HG02970 (cell line): ENCODE data around the gene ZNF701.
"Not testable (repeated sequence)": the region's sequence is repeated elsewhere in the genome, so short reads cannot be mapped to it uniquely, and the experiment has no call there.

Source experiments
- ATAC-seq: cut with Tn5 transposase; IDR thresholded peaks from one replicate; pipeline ENCODE4 v1.9.1; 2021; ENCODE audit warnings: mild to moderate bottlenecking, moderate library complexity, moderate number of reproducible peaks; ENCODE audit not compliant: unreplicated experiment, low FRiP score

Gene ZNF701

GRCh38 chr19:52561611-52562010 lies 8.5 kb upstream of the ZNF701 start:
- ATAC-seq: not testable (repeated sequence)

- no peak for ATAC-seq
Observed at GRCh38 chr19:52566121-52566520, 4.0 kb upstream of the ZNF701 start.

GRCh38 chr19:52566588-52566987 lies 3.5 kb upstream of the ZNF701 start:
- no peak for ATAC-seq

- no peak for ATAC-seq
Observed at GRCh38 chr19:52567921-52568320, 2.2 kb upstream of the ZNF701 start.

- not testable (repeated sequence) for ATAC-seq
Observed at GRCh38 chr19:52569638-52569999, 468 bp upstream of the ZNF701 start.

- no peak for ATAC-seq
Observed at GRCh38 chr19:52584736-52585440, 14.8 kb downstream of the ZNF701 start.

GRCh38 chr19:52585604-52586003 lies 15.5 kb downstream of the ZNF701 start:
- no peak for ATAC-seq

- ATAC-seq: no peak
Observed at GRCh38 chr19:52590728-52591127, 20.6 kb downstream of the ZNF701 start.

GRCh38 chr19:52592301-52592700 lies 22.2 kb downstream of the ZNF701 start:
- no peak for ATAC-seq

GRCh38 chr19:52593441-52593840 lies 23.4 kb downstream of the ZNF701 start:
- not testable (repeated sequence) for ATAC-seq

GRCh38 chr19:52599241-52599640 lies 29.2 kb downstream of the ZNF701 start:
- no peak for ATAC-seq

- ATAC-seq: no peak
Observed at GRCh38 chr19:52600639-52601024, 30.5 kb downstream of the ZNF701 start.

- peak; percentile 89 for ATAC-seq
Observed at GRCh38 chr19:52601025-52601973, 31.2 kb downstream of the ZNF701 start.

GRCh38 chr19:52601974-52602366 lies 31.9 kb downstream of the ZNF701 start:
- not testable (repeated sequence) for ATAC-seq

- no peak for ATAC-seq
Observed at GRCh38 chr19:52602941-52603340, 32.9 kb downstream of the ZNF701 start.

- no peak for ATAC-seq
Observed at GRCh38 chr19:52603558-52604207, 33.6 kb downstream of the ZNF701 start.

- ATAC-seq: no peak
Observed at GRCh38 chr19:52613299-52613906, 43.3 kb downstream of the ZNF701 start.

- no peak for ATAC-seq
Observed at GRCh38 chr19:52621376-52621775, 51.3 kb downstream of the ZNF701 start.

- no peak for ATAC-seq
Observed at GRCh38 chr19:52622261-52622660, 52.2 kb downstream of the ZNF701 start.

- no peak for ATAC-seq
Observed at GRCh38 chr19:52626915-52627314, 56.8 kb downstream of the ZNF701 start.

GRCh38 chr19:52627441-52627840 lies 57.4 kb downstream of the ZNF701 start:
- not testable (repeated sequence) for ATAC-seq
